ENCODE results near the gene AWAT2. TPM values are rescaled to one million over a fixed set of nuclear protein-coding genes. Genes with fewer than 3 reads are reported as not detected.

Gene AWAT2
- total and polyA plus RNA-seq, 12 donors = not detected

DNA sequence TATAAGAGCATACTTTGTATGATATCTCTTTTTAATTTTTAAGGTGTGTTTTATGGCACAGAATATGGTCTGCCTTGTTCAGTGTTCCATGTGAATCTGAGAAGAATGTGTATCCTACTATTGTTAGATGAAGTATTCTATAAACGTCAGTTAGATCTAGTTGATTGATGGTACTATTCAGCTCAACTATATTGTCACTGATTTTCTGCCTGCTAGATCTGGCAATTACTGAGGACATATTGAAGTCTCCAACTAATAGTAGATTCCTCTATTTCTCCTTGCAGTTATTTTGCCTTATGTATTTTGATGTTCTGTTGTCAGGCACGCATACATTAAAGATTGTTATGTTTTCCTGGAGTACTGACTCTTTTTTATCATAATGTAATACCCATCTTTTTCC is 39.8 kb downstream of the AWAT2 start:
- no peaks in the 10 kb centered on the region for H3K36me3 ChIP-seq
- WGBS, 2 donors = 77 to 91% methylated on average over 2 of the region's 2 CpGs
- H3K27ac ChIP-seq = no peak overlapping the region
- no peak overlapping the region for H3K4me3 ChIP-seq
- TF ChIP-seq, protein P1, sequence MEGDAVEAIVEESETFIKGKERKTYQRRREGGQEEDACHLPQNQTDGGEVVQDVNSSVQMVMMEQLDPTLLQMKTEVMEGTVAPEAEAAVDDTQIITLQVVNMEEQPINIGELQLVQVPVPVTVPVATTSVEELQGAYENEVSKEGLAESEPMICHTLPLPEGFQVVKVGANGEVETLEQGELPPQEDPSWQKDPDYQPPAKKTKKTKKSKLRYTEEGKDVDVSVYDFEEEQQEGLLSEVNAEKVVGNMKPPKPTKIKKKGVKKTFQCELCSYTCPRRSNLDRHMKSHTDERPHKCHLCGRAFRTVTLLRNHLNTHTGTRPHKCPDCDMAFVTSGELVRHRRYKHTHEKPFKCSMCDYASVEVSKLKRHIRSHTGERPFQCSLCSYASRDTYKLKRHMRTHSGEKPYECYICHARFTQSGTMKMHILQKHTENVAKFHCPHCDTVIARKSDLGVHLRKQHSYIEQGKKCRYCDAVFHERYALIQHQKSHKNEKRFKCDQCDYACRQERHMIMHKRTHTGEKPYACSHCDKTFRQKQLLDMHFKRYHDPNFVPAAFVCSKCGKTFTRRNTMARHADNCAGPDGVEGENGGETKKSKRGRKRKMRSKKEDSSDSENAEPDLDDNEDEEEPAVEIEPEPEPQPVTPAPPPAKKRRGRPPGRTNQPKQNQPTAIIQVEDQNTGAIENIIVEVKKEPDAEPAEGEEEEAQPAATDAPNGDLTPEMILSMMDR (IDR thresholded peaks at IDR 0.05) = no peak
- H3K9me3 ChIP-seq = peaks cover 0 to 7% (median 0%) of the 10 kb centered on the region in 11 donors
- H3K27me3 ChIP-seq = peaks cover 0 to 54% (median 0%) of the 10 kb centered on the region in 7 donors
- ATAC-seq (no peak), DNase-seq (no peak)
- intact Hi-C loops (cut with DNase I) = loop anchor here in 1 of 10 donors (10.0 kb wide), 1 partner anchor 245 kb away; no protein-coding TSS in a partner anchor
- H3K4me1 ChIP-seq = peaks cover 0 to 9% (median 0%) of the 10 kb centered on the region in 9 donors

DNA sequence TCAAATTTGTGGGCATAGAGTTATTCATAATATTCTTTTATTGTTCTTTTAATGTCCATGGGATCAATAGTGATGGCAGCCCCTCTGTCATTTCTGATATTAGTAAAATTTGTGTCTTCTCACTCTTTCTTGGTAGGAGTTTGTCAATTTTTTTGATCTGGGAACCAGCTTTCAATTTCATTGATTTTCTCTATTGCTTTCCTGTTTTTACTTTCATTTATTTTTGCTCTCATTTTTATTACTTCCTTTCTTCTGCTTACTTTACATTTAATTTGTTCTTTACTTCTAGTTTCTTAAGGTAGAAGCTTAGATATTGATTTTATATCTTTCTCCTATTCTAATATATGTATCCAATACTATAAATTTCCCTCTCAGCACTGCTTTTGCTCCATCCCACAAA is 40.7 kb downstream of the AWAT2 start:
- no peak overlapping the region for H3K27ac ChIP-seq
- TF ChIP-seq, protein P1 (IDR thresholded peaks at IDR 0.05) = no peak
- peaks cover 0 to 9% (median 0%) of the 10 kb centered on the region in 9 donors for H3K4me1 ChIP-seq
- H3K27me3 ChIP-seq = peaks cover 0 to 49% (median 0%) of the 10 kb centered on the region in 7 donors
- intact Hi-C loops (cut with DNase I) = loop anchor here in 1 of 10 donors (10.0 kb wide), 1 partner anchor 244 kb away; no protein-coding TSS in a partner anchor
- no peak for DNase-seq
- no peaks in the 10 kb centered on the region for H3K36me3 ChIP-seq
- no peak overlapping the region for H3K4me3 ChIP-seq
- H3K9me3 ChIP-seq = peaks cover 0 to 7% (median 0%) of the 10 kb centered on the region in 11 donors
- ATAC-seq = no peak

DNA sequence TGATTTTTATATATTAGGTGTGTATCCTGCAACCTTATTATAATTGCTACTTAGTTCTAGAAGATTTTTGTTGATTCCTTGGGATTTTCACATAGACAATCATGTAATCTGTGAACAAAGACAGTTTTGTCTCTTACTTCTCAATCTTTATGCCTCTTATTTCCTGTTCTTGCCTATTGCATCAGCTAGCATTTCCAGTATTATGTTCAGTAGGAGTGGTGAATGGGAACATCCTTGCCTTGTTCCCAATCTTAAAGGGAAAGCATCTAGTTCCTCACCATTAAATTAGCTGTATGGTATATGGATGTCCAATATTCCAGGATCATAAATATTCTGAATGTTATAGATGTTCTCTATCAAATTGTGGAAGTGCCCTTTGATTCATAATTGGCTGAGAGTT is 41.8 kb downstream of the AWAT2 start:
- peaks cover 0 to 39% (median 0%) of the 10 kb centered on the region in 7 donors for H3K27me3 ChIP-seq
- no peak overlapping the region for H3K27ac ChIP-seq
- no peaks in the 10 kb centered on the region for H3K36me3 ChIP-seq
- DNase-seq (no peak), ATAC-seq (no peak)
- H3K9me3 ChIP-seq = peaks cover 0 to 7% (median 0%) of the 10 kb centered on the region in 11 donors
- TF ChIP-seq, protein P1 (IDR thresholded peaks at IDR 0.05) = no peak
- H3K4me3 ChIP-seq = no peak overlapping the region
- intact Hi-C loops (cut with DNase I) = loop anchor here in 1 of 10 donors (10.0 kb wide), 1 partner anchor 243 kb away; no protein-coding TSS in a partner anchor
- peaks cover 0 to 6% (median 0%) of the 10 kb centered on the region in 9 donors for H3K4me1 ChIP-seq

DNA sequence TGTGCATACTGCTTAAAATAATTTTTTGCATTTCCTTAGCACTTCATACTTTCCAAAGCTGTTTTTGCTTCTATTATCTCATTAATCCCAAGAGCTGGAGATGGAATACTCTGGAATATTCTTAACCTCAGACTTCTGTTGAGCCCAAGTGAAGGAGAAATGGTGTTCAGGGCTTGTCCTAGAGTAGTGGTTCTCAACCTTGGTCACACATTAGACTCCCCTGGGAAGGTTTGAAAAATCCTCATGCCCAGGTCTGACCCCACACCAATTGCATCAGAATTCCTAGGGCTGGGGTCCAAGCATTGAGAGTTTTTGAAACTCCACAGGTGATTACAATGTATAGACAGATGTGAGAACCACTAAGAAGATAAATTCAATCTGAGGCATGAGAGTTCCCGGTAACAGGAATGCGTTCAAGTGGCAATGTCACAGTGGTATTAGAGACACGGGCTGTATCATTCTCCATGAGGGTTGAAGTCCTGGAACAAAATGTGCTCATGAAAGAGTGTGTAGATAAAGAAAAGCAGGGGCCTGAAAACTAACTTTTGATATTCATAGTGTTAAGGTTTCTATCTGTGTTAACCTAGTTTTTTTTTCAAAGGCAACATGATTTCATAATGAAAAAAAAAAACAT is 47.9 kb downstream of the AWAT2 start:
- intact Hi-C loops (cut with DNase I) = loop anchor here in 1 of 10 donors (10.0 kb wide), 1 partner anchor 237 kb away; no protein-coding TSS in a partner anchor
- H3K27ac ChIP-seq = peak overlapping the region in 8 of 10 donors; percentile 52 to 71 (median 61)

More for the DNA sequence above, 47.9 kb downstream of the AWAT2 start:
- no peak for DNase-seq
- peaks cover 0 to 6% (median 0%) of the 10 kb centered on the region in 9 donors for H3K4me1 ChIP-seq
- H3K4me3 ChIP-seq = no peak overlapping the region
- no peaks in the 10 kb centered on the region for H3K36me3 ChIP-seq
- peaks cover 0 to 26% (median 0%) of the 10 kb centered on the region in 7 donors for H3K27me3 ChIP-seq
- WGBS, 2 donors = 40 to 55% methylated on average over 3 of the region's 3 CpGs
- H3K9me3 ChIP-seq = peaks cover 0 to 6% (median 0%) of the 10 kb centered on the region in 11 donors
- TF ChIP-seq, protein P1 (IDR thresholded peaks at IDR 0.05) = no peak
- peak in 7 of 8 donors; percentile 38 to 90 (median 86) for ATAC-seq
